Gastroesophageal sphincter (tissue), 4 donors: ENCODE data around the gene MYO1B. TPM values are rescaled to one million over a fixed set of nuclear protein-coding genes. Genes with fewer than 3 reads are reported as not detected.
A peak's percentile ranks its signal among the peaks of the same experiment; 100 is the strongest.

ENCODE experiments used
- ATAC-seq: fragments of 150-250 bp; one replicate; pipeline ENCODE4 v1.9.1; 2016; ENCODE audit warnings: mild to moderate bottlenecking, moderate library complexity
- H3K27ac ChIP-seq, 4 donors: fragments of 200-600 bp; sonication (generic) in 3 of 4; 1 replicate in 3 of 4; 2 replicates in 1 of 4; pipeline ENCODE4 v1.5.1; 2016 to 2019
- H3K27me3 ChIP-seq: fragments of 200-600 bp; sonication (generic); one replicate; pipeline ENCODE4 v1.5.1; 2019
- H3K36me3 ChIP-seq, 2 donors: fragments of 200-600 bp; sonication (generic); one replicate each; pipeline ENCODE4 v1.5.1; 2019; ENCODE audit warnings: control low read depth in 1 of 2
- H3K4me1 ChIP-seq, 3 donors: fragments of 200-600 bp; sonication (generic); 1 replicate in 2 of 3; 2 replicates in 1 of 3; pipeline ENCODE4 v1.5.1; 2016 to 2019; ENCODE audit warnings: control low read depth in 2 of 3
- H3K4me3 ChIP-seq, 2 donors: fragments of 200-600 bp; sonication (generic); one replicate each; pipeline ENCODE4 v1.5.1; 2019; ENCODE audit warnings: mild to moderate bottlenecking in 1 of 2, moderate library complexity in 1 of 2
- H3K9me3 ChIP-seq, 3 donors: fragments of 200-600 bp; sonication (generic); one replicate each; pipeline ENCODE4 v1.5.1; 2017 to 2019; ENCODE audit warnings: control low read depth in 2 of 3
- EP300 ChIP-seq: sonication (generic); formaldehyde crosslinking; IDR thresholded peaks from one replicate; pipeline ENCODE4 v1.6.1; 2017; ENCODE audit warnings: antibody characterized with exemption, mild to moderate bottlenecking
- POLR2A ChIP-seq, 2 donors: fragments of 450-650 bp; IDR thresholded peaks; one replicate each; pipeline ENCODE4 v1.6.1; 2017; ENCODE audit warnings: antibody characterized with exemption in 2 of 2, mild to moderate bottlenecking in 2 of 2, moderate library complexity in 1 of 2
- POLR2AphosphoS5 ChIP-seq: sonication (generic); formaldehyde crosslinking; IDR thresholded peaks from one replicate; pipeline ENCODE4 v1.6.1; 2017; ENCODE audit warnings: antibody characterized with exemption
- WGBS, 2 donors: methylation state at CpG; one replicate each; pipeline ENCODE4 v1.1.5; 2018; ENCODE audit warnings: low coverage in 1 of 2; 5-methylcytosine and 5-hydroxymethylcytosine counted together
- total RNA-seq, 4 donors: library from RNA; depleted of rRNA; stranded (reverse); fragments of >200 nt; gene quantifications; one replicate each; pipeline ENCODE4 v1.1.0, GENCODE V29; 2016
- TF ChIP-seq, protein P1 (sequence below), 4 experiments: fragments of 200-600 bp in 2 of 4; fragments of 450-650 bp in 2 of 4; sonication (generic) in 1 of 4; IDR thresholded peaks; one replicate each; pipeline ENCODE4 v1.5.1; 2017 to 2019; ENCODE audit warnings: antibody characterized with exemption in 4 of 4, mild to moderate bottlenecking in 2 of 4, moderate library complexity in 2 of 4

MYO1B gene
- total RNA-seq, 4 donors from 2014 or later = 17.3 to 45.0 (median 21.0) TPM

GRCh38 chr2:191362841-191363240 is 117.6 kb downstream of the MYO1B start:
- ATAC-seq = no peak
- H3K4me3 ChIP-seq = no peak overlapping the region
- 54 to 81% methylated on average over 2 of the region's 2 CpGs for WGBS, 2 donors
- peaks cover 0 to 23% (median 0%) of the 10 kb centered on the region in 3 donors for H3K4me1 ChIP-seq
- TF ChIP-seq EP300 (no peak), POLR2A (IDR thresholded peaks at IDR 0.05) (no peak), POLR2AphosphoS5 (no peak)
- TF ChIP-seq, protein P1, sequence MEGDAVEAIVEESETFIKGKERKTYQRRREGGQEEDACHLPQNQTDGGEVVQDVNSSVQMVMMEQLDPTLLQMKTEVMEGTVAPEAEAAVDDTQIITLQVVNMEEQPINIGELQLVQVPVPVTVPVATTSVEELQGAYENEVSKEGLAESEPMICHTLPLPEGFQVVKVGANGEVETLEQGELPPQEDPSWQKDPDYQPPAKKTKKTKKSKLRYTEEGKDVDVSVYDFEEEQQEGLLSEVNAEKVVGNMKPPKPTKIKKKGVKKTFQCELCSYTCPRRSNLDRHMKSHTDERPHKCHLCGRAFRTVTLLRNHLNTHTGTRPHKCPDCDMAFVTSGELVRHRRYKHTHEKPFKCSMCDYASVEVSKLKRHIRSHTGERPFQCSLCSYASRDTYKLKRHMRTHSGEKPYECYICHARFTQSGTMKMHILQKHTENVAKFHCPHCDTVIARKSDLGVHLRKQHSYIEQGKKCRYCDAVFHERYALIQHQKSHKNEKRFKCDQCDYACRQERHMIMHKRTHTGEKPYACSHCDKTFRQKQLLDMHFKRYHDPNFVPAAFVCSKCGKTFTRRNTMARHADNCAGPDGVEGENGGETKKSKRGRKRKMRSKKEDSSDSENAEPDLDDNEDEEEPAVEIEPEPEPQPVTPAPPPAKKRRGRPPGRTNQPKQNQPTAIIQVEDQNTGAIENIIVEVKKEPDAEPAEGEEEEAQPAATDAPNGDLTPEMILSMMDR (IDR thresholded peaks at IDR 0.05) = no peak
- H3K9me3 ChIP-seq = no peaks in the 10 kb centered on the region
- H3K27me3 ChIP-seq = no peaks in the 10 kb centered on the region
- H3K36me3 ChIP-seq = peaks cover 0 to 7% of the 10 kb centered on the region in 2 donors
- no peak overlapping the region for H3K27ac ChIP-seq

GRCh38 chr2:191363267-191363666 is 118.1 kb downstream of the MYO1B start:
- H3K27me3 ChIP-seq = no peaks in the 10 kb centered on the region
- TF ChIP-seq, protein P1 (IDR thresholded peaks at IDR 0.05) = no peak
- no peak for TF ChIP-seq POLR2AphosphoS5
- no peak for TF ChIP-seq POLR2A (IDR thresholded peaks at IDR 0.05)
- TF ChIP-seq EP300 = no peak
- ATAC-seq = no peak
- H3K36me3 ChIP-seq = peaks cover 0 to 7% of the 10 kb centered on the region in 2 donors
- 76% methylated on average over 3 of the region's 3 CpGs; no CpG with 5 or more reads in 1 of the 2 donors for WGBS, 2 donors
- H3K27ac ChIP-seq = no peak overlapping the region
- peaks cover 0 to 23% (median 0%) of the 10 kb centered on the region in 3 donors for H3K4me1 ChIP-seq
- no peaks in the 10 kb centered on the region for H3K9me3 ChIP-seq
- no peak overlapping the region for H3K4me3 ChIP-seq

- TF ChIP-seq POLR2A (IDR thresholded peaks at IDR 0.05) (no peak), EP300 (no peak), POLR2AphosphoS5 (no peak)
- H3K4me1 ChIP-seq = peaks cover 0 to 15% (median 0%) of the 10 kb centered on the region in 3 donors
- no peaks in the 10 kb centered on the region for H3K27me3 ChIP-seq
- H3K36me3 ChIP-seq = peaks cover 0 to 7% of the 10 kb centered on the region in 2 donors
- WGBS, 2 donors = 100% methylated on average over 1 to 2 of the region's 2 CpGs
- H3K27ac ChIP-seq = no peak overlapping the region
- H3K9me3 ChIP-seq = no peaks in the 10 kb centered on the region
- H3K4me3 ChIP-seq = no peak overlapping the region
- ATAC-seq = no peak
Observed at GRCh38 chr2:191365089-191365488, 119.9 kb downstream of the MYO1B start.

DNA sequence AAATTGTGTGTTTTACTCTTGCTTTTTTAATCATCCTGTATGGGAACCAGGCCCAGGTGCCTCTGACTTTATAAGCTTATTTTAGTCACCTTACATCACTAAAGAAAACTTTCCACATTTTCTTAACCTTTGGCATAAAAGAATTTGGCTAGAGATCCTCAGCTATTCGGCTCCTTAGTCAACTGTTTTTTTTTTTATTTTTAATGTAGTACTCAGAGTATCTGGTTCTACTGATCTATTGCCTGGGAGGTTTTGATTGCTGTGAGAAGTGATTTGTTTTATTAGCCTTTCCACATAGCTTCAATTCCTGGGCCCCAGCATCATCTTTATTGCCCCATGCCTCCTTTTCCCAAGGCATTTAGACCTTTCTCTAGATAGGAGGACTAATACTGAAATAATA is 121.0 kb downstream of the MYO1B start:
- no peaks in the 10 kb centered on the region for H3K27me3 ChIP-seq
- H3K4me1 ChIP-seq = peaks cover 0 to 15% (median 0%) of the 10 kb centered on the region in 3 donors
- TF ChIP-seq POLR2A (IDR thresholded peaks at IDR 0.05) = no peak
- peak; percentile 24 for TF ChIP-seq POLR2AphosphoS5
- TF ChIP-seq, protein P1 (IDR thresholded peaks at IDR 0.05) = no peak
- TF ChIP-seq EP300 = no peak
- peak overlapping the region in 2 of 4 donors; percentile 9 to 44 for H3K27ac ChIP-seq
- peaks cover 0 to 7% of the 10 kb centered on the region in 2 donors for H3K36me3 ChIP-seq
- WGBS, 2 donors = 0 to 11% methylated on average over 1 of the region's 1 CpG
- no peak overlapping the region for H3K4me3 ChIP-seq
- ATAC-seq = peak; percentile 48
- H3K9me3 ChIP-seq = no peaks in the 10 kb centered on the region

- Histone ChIP-seq H3K27ac (no peak overlapping the region), H3K27me3 (no peaks in the 10 kb centered on the region), H3K4me3 (no peak overlapping the region), H3K9me3 (no peaks in the 10 kb centered on the region), H3K4me1 (peaks cover 0 to 15% (median 0%) of the 10 kb centered on the region in 3 donors), H3K36me3 (peaks cover 0 to 6% of the 10 kb centered on the region in 2 donors)
- TF ChIP-seq POLR2A (IDR thresholded peaks at IDR 0.05) (no peak), POLR2AphosphoS5 (no peak), EP300 (no peak)
- TF ChIP-seq, protein P1 (IDR thresholded peaks at IDR 0.05) = no peak
- no peak for ATAC-seq
- WGBS, 2 donors = 76% methylated on average over 3 of the region's 3 CpGs
Observed at GRCh38 chr2:191369034-191369433, 123.8 kb downstream of the MYO1B start.
